Ectodermal cell (in vitro differentiated cells): ENCODE data around the gene SCP2D1.

Source experiments
- H3K27ac ChIP-seq: 2 replicates; pipeline ENCODE4 v1.7.0; 2013; ENCODE audit warnings: mild to moderate bottlenecking, low read depth, low read length; ENCODE audit not compliant: insufficient read depth, poor library complexity, severe bottlenecking
- H3K27me3 ChIP-seq: 2 replicates; pipeline ENCODE4 v1.7.0; 2013; ENCODE audit warnings: mild to moderate bottlenecking, low read length; ENCODE audit not compliant: insufficient read depth, control insufficient read depth, poor library complexity, severe bottlenecking
- H3K36me3 ChIP-seq: one replicate; pipeline ENCODE4 v1.7.0; 2013; ENCODE audit warnings: low read length; ENCODE audit not compliant: control insufficient read depth, insufficient read depth
- H3K4me1 ChIP-seq: one replicate; pipeline ENCODE4 v1.7.0; 2013; ENCODE audit warnings: low read length; ENCODE audit not compliant: control insufficient read depth, insufficient read depth
- H3K4me3 ChIP-seq: 2 replicates; pipeline ENCODE4 v1.7.0; 2013; ENCODE audit warnings: low read depth, low read length, control low read depth; ENCODE audit not compliant: insufficient read depth
- H3K9me3 ChIP-seq: 2 replicates; pipeline ENCODE4 v1.7.0; 2013; ENCODE audit warnings: mild to moderate bottlenecking, low read length, moderate library complexity; ENCODE audit not compliant: control insufficient read depth
- WGBS, 2 experiments: methylation state at CpG; one replicate each; pipeline ENCODE4 v1.1.7; 2013; ENCODE audit warnings: missing lambda C conversion rate in 2 of 2; 5-methylcytosine and 5-hydroxymethylcytosine counted together

SCP2D1 gene

DNA sequence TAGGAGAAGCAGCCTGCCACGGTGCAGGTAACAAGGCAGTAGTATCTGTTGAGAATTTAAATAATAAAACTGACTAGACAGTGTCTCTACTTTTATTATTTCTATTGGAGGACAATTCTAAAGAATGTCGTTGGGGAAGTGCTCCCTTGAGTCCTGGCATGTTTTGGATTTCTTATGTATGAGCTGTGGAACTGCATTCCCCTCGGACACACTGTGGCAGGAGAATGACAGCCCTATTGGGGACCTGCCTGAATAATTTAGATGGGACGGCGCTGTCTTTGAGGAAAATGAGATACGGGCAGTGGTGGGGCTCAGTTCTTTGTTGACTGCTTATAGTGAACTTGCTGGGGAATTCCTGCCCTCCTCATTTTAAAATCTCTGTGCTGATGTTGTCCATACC is 2.4 kb upstream of the SCP2D1 start:
- no peaks in the 10 kb centered on the region for H3K27me3 ChIP-seq
- H3K36me3 ChIP-seq = no peaks in the 10 kb centered on the region
- no peak overlapping the region for H3K27ac ChIP-seq
- H3K4me1 ChIP-seq = no peaks in the 10 kb centered on the region
- WGBS, 2 experiments = 90 to 96% methylated on average over 6 of the region's 6 CpGs
- no peaks in the 10 kb centered on the region for H3K9me3 ChIP-seq
- no peak overlapping the region for H3K4me3 ChIP-seq

DNA sequence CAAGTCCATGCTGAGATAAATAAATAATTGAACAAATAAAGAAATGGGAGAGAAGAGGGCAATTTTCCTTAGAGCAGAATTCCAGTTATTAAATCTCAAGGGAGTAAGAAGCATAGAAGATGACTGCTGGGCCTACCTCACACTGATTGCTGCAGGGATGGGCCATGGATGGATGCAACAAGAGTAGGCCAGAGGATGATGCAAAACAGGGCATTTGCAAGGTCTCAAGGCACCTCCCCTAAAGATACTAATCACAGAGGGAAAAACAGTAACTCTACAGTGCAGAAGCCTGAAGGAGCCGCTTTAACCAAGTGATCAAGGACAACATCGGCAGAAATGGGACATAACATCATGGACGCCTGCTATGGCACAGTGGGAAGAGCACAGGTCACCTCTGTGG is 1.7 kb upstream of the SCP2D1 start:
- no peaks in the 10 kb centered on the region for H3K4me1 ChIP-seq
- H3K9me3 ChIP-seq = no peaks in the 10 kb centered on the region
- H3K4me3 ChIP-seq = no peak overlapping the region
- WGBS, 2 experiments = 64% methylated on average over 3 of the region's 3 CpGs
- no peaks in the 10 kb centered on the region for H3K36me3 ChIP-seq
- no peaks in the 10 kb centered on the region for H3K27me3 ChIP-seq
- no peak overlapping the region for H3K27ac ChIP-seq

DNA sequence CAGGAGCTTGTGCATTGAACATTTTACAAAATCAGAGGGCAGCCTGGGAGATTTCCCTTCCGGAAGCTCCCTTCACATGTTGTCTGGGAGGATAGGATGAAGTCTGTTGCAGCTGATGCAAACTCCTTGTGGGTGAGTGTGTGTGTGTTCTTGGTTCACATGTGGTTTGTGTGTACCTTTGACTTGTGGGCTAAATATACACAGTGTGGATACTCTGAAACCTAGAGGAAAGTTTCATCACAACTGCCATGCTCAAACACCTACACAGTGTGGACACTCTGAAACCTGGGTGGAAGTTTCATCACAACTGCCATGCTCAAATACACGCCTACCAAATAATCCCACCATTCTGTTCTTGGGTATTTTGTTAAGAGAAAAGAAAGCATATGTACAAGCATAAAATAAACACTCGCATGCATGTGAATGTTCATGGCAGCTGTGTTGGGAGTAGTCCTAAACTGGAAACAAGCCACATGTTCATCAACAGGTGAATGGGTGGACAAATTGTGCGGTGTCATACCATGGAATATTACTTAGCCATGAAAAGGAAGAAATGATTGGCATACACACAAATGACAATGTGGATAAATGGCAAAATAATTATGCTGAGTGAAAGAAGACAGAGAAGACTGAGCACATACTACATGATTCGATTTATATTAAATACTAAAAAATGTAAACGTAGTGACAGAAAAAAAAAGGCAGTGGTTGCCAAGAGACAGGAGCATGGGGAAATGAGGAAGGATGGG is 1.8 kb downstream of the SCP2D1 start:
- 95 to 99% methylated on average over 5 to 6 of the region's 6 CpGs for WGBS, 2 experiments

DNA sequence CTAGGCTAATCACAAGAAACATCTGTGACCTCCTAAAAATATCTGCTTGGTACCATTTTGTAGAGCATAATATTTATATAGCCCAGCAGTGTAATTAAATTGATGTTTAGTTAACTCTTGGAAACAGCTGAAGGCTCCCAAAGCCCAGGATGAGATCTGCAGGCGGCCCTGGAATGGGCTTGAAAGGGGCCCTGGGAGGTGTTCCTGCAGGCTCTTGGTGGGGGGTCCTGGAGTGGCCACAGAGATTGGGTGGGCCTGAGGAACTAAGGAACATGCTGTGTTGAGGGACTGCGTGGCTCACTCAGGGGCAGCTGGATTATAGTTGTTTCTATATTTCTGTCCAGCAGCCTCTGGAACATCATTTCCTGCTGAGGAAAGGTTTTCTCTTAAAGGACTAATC is 9.2 kb downstream of the SCP2D1 start:
- Histone ChIP-seq H3K4me1 (no peaks in the 10 kb centered on the region), H3K27me3 (no peaks in the 10 kb centered on the region), H3K9me3 (no peaks in the 10 kb centered on the region), H3K27ac (no peak overlapping the region), H3K4me3 (no peak overlapping the region), H3K36me3 (no peaks in the 10 kb centered on the region)
- WGBS, 2 experiments = 83 to 93% methylated on average over 2 of the region's 2 CpGs

More for the DNA sequence above, 1.8 kb downstream of the SCP2D1 start:
- H3K36me3 ChIP-seq = no peaks in the 10 kb centered on the region
- no peaks in the 10 kb centered on the region for H3K27me3 ChIP-seq
- H3K4me1 ChIP-seq = no peaks in the 10 kb centered on the region
- H3K9me3 ChIP-seq = no peaks in the 10 kb centered on the region
- H3K27ac ChIP-seq = no peak overlapping the region
- H3K4me3 ChIP-seq = no peak overlapping the region

DNA sequence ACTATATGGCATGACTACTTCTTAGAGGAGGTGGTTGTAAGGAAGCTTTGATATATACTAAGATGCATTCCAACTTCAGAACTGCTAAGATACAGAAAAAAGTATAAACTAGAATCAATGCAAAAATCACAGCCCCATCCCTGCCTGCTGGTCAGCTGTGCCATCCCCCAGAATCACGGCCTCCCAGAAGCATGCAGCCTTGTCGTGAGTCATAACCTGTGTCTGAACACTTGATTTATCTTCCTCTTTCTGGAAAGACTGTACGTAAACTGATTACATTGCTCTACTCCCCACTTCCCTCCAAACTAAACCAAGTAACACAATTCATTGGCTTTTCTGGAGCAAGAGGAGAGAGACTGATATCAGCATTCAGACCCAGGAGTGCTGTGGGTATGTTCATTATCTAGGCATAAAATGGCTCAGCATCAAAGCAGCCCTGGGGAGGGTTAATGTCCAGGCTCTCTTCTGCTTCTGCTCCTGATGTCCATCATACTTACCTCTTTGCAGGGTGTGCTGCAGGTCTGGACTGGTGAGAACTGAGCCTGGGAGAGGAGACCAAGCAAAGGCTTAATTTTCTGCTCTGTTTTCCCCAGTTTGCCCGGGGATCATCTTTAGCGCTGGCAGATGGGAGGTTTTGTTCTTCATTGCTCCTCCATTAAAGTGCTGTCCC is 18.4 kb downstream of the SCP2D1 start:
- Histone ChIP-seq H3K27me3 (no peaks in the 10 kb centered on the region), H3K27ac (no peak overlapping the region), H3K36me3 (no peaks in the 10 kb centered on the region), H3K4me1 (peaks cover 11% of the 10 kb centered on the region), H3K4me3 (no peak overlapping the region), H3K9me3 (no peaks in the 10 kb centered on the region)
- 80 to 85% methylated on average over 5 of the region's 5 CpGs for WGBS, 2 experiments

DNA sequence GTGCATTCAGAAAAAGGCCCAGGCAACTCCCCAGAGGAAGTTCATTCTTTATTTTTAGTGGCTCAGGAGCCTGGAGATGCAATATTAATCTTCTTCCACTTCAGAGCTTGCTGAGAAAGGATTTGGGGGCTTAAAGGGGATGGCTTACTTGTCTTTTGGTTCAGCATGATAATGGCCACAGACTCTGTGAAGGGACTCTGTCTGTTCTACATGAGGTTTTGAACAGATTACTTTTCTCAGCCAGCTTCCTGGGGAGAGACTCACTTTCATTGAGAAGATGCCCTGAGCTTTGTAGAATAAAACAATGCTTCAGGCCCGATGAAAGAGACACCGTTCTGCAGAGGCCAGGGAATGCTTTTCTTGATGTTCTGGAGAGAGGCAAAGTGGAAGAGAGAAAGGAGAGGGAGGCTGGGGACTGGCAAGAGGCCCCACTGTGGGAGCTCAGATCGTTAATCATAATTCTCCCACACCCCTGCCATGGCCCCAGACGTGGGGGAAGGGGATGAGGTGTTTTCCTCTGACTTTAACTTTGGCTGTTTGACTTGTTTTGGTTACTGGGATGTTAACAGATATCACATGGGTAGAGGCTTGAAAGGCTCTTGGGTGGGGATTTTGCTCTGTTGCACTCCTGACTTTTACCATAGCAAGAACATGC is 19.1 kb downstream of the SCP2D1 start:
- peaks cover 11% of the 10 kb centered on the region for H3K4me1 ChIP-seq
- no peaks in the 10 kb centered on the region for H3K27me3 ChIP-seq
- H3K36me3 ChIP-seq = no peaks in the 10 kb centered on the region
- H3K27ac ChIP-seq = no peak overlapping the region
- no peak overlapping the region for H3K4me3 ChIP-seq
- WGBS, 2 experiments = 8 to 22% methylated on average over 3 to 4 of the region's 4 CpGs
- no peaks in the 10 kb centered on the region for H3K9me3 ChIP-seq

DNA sequence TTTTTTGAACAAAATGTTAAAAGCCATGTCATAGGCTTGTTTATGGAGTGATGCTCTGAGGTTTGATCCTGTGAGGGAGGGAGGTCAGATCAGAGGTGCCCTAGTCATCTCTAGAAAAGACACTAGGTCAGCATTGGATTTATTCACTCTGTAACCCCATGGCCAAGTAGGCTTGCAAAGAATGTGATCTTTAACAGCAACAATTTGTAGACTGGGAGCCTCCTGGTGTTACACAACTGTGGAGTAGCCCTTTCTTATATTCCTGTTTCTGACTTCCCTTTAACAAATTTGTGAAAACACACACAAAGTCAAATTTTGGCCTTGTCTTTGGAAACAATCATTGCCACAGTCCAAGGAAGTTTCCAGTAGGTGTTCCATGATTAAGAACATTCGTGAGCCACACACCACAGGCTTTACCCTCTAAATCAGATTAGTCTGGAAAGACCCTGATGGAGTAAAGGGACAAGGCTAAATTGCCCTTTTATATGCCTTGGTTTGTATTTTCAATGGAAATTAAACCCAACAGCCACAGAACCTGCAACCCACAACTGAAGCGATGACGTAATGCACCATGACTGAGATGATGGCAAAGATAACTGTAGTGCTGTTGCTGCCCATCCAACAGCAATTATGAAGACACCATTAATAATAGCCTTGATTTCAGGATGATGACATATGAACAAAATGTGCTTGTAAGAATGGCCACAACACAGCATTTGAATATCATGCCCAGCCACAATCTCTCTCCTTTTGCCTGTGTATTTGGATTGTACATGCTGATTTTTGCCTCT is 22.1 kb downstream of the SCP2D1 start:
- no peak overlapping the region for H3K27ac ChIP-seq
- H3K9me3 ChIP-seq = no peaks in the 10 kb centered on the region
- 93 to 97% methylated on average over 3 of the region's 3 CpGs for WGBS, 2 experiments
- peaks cover 11% of the 10 kb centered on the region for H3K4me1 ChIP-seq
- H3K27me3 ChIP-seq = no peaks in the 10 kb centered on the region
- H3K4me3 ChIP-seq = no peak overlapping the region
- no peaks in the 10 kb centered on the region for H3K36me3 ChIP-seq

DNA sequence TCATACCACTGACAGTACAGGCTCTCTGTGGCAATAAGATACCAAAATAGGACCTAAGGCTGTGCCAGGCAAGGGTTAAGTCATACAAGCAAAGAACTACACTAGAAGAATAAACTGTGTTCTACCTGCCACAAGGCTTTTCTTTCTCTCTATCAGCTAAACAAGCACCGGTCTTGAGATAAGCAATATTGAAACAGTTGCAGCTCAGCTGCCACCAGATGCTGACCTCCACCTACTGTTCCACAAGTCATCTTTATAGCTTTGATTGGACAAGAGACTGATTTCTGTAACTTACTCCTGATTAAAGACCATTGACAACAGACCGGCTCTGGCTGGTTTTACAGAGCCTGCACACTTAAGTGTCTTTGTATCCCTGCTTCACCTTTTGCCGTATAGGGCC is 24.1 kb downstream of the SCP2D1 start:
- no peaks in the 10 kb centered on the region for H3K27me3 ChIP-seq
- no peaks in the 10 kb centered on the region for H3K36me3 ChIP-seq
- no peak overlapping the region for H3K27ac ChIP-seq
- 95 to 96% methylated on average over 3 of the region's 3 CpGs for WGBS, 2 experiments
- no peaks in the 10 kb centered on the region for H3K9me3 ChIP-seq
- no peak overlapping the region for H3K4me3 ChIP-seq
- H3K4me1 ChIP-seq = no peaks in the 10 kb centered on the region

DNA sequence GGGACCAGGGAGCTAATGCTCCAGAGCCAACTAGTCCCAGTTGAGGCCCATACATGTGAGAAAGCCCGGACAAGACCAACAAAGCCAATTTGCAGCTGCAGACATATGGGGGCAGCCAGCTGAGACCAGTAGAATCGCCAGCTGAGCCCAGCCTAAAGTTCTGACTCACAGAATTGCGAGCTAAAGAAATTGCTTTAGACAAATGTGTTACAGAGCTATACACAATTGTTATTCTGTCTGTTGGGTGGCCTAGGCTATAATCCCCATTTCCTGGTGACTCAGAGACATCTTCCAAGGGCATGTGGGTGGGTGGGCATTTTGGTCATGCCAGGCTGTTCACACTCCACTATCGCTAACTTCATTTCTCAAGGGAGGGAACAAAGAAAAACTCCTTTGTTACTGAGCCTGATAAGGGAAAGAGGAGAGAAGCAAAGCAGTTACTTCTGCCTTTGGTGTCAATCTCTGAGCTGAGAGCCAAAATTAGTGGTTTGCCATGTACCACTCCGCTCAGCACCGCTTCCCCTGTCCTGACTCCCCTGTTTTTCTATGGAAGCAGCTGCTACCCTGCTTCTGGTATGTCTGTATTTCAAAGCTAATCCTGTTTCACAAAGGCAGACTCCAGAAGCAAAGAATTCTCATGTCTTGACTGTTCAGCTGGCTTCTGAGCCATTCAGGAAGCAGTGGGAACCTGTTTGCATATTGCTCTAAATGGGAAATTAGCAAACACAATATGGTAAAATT is 26.1 kb downstream of the SCP2D1 start:
- no peaks in the 10 kb centered on the region for H3K36me3 ChIP-seq
- H3K9me3 ChIP-seq = no peaks in the 10 kb centered on the region
- H3K27me3 ChIP-seq = no peaks in the 10 kb centered on the region
- H3K4me1 ChIP-seq = no peaks in the 10 kb centered on the region
- H3K4me3 ChIP-seq = no peak overlapping the region
- 89 to 95% methylated on average over 6 of the region's 6 CpGs for WGBS, 2 experiments
- H3K27ac ChIP-seq = no peak overlapping the region
